SJSA1 (cell line): ENCODE measurements around the gene GPR176. TPM values are rescaled to one million over a fixed set of nuclear protein-coding genes. Genes with fewer than 3 reads are reported as not detected.
"Not testable (repeated sequence)": the region's sequence is repeated elsewhere in the genome, so short reads cannot be mapped to it uniquely, and the experiment has no call there.

Experiments used
- DNase-seq, 2 experiments: peaks; one replicate each; pipeline ENCODE4 v3.0.0-alpha.2; 2015 to 2020; ENCODE audit warnings: low spot score in 2 of 2, low read depth in 1 of 2
- H3K27ac ChIP-seq: fragments of 250-450 bp; sonication (Bioruptor Pico); 2 replicates; pipeline ENCODE4 v1.5.1; 2020; ENCODE audit warnings: mild to moderate bottlenecking, moderate library complexity
- H3K27me3 ChIP-seq: fragments of 250-450 bp; sonication (Bioruptor Pico); replicated peaks from 2 replicates; pipeline ENCODE4 v1.5.1; 2020; ENCODE audit warnings: mild to moderate bottlenecking, moderate library complexity
- H3K36me3 ChIP-seq: fragments of 250-450 bp; sonication (Bioruptor Pico); 2 replicates; pipeline ENCODE4 v1.5.1; 2020; ENCODE audit warnings: mild to moderate bottlenecking
- H3K4me1 ChIP-seq: fragments of 250-450 bp; sonication (Bioruptor Pico); replicated peaks from 2 replicates; pipeline ENCODE4 v1.6.1; 2021; ENCODE audit warnings: mild to moderate bottlenecking
- H3K4me3 ChIP-seq: fragments of 250-450 bp; sonication (Bioruptor Pico); 2 replicates; pipeline ENCODE4 v1.5.1; 2020; ENCODE audit warnings: mild to moderate bottlenecking
- H3K9me3 ChIP-seq: fragments of 250-450 bp; sonication (Bioruptor Pico); replicated peaks from 2 replicates; pipeline ENCODE4 v1.5.1; 2020; ENCODE audit warnings: mild to moderate bottlenecking
- total RNA-seq: library from RNA; depleted of rRNA; stranded (reverse); fragments of >200 nt; shearing (Covaris generic); gene quantifications from 2 replicates; pipeline ENCODE4 v1.2.3, GENCODE V29; 2014

The GPR176 gene
- total RNA-seq, 1 experiment from 2014 or later, result 117 TPM

DNA sequence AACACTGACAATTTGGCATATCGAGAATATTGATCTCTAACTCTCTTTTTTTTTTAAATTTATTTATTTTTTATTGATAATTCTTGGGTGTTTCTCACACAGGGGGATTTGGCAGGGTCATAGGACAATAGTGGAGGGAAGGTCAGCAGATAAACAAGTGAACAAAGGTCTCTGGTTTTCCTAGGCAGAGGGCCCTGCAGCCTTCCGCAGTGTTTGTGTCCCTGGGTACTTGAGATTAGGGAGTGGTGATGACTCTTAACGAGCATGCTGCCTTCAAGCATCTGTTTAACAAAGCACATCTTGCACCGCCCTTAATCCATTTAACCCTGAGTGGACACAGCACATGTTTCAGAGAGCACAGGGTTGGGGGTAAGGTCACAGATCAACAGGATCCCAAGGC is 27.0 kb downstream of the GPR176 start:
- peaks cover 11% of the 10 kb centered on the region for H3K36me3 ChIP-seq
- not testable (repeated sequence) for H3K9me3 ChIP-seq, DNase-seq, H3K27ac ChIP-seq, H3K27me3 ChIP-seq, H3K4me3 ChIP-seq, H3K4me1 ChIP-seq

GRCh38 chr15:39892418-39892817 is 27.6 kb downstream of the GPR176 start:
- Histone ChIP-seq H3K27ac (no peak overlapping the region), H3K4me1 (peaks cover 14% of the 10 kb centered on the region), H3K4me3 (no peak overlapping the region), H3K36me3 (peaks cover 11% of the 10 kb centered on the region), H3K9me3 (no peaks in the 10 kb centered on the region), H3K27me3 (no peaks in the 10 kb centered on the region)
- DNase-seq, result no peak

- no peak for DNase-seq
Observed at GRCh38 chr15:39890621-39891020, 29.4 kb downstream of the GPR176 start.

DNA sequence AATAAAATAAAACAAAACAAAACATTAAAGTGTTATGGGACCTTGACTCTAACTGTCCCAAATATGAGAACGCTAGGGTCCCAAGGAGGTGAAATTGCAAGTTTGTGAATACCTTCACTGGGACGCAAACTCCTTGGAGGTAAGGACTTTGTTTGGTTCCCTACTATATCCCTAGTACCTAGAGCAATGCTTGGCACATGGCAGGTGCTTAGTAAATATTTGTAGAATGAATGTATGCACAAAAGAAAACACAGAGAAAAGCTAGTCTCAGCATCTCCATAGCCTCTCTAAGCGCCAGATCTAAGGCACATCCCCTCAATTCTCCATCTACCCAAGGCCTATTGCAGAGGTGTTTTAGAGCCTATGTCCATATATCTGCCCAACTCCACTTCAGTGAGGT is 30.5 kb downstream of the GPR176 start:
- H3K4me3 ChIP-seq, result no peak overlapping the region
- H3K27ac ChIP-seq, result no peak overlapping the region
- DNase-seq, result no peak
- peaks cover 14% of the 10 kb centered on the region for H3K4me1 ChIP-seq
- no peaks in the 10 kb centered on the region for H3K27me3 ChIP-seq
- H3K36me3 ChIP-seq, result peaks cover 20% of the 10 kb centered on the region
- H3K9me3 ChIP-seq, result no peaks in the 10 kb centered on the region

More at GRCh38 chr15:39890621-39891020, 29.4 kb downstream of the GPR176 start:
- H3K4me1 ChIP-seq, result peaks cover 14% of the 10 kb centered on the region
- peaks cover 20% of the 10 kb centered on the region for H3K36me3 ChIP-seq
- H3K4me3 ChIP-seq, result no peak overlapping the region
- H3K9me3 ChIP-seq, result no peaks in the 10 kb centered on the region
- H3K27ac ChIP-seq, result no peak overlapping the region
- H3K27me3 ChIP-seq, result no peaks in the 10 kb centered on the region

DNA sequence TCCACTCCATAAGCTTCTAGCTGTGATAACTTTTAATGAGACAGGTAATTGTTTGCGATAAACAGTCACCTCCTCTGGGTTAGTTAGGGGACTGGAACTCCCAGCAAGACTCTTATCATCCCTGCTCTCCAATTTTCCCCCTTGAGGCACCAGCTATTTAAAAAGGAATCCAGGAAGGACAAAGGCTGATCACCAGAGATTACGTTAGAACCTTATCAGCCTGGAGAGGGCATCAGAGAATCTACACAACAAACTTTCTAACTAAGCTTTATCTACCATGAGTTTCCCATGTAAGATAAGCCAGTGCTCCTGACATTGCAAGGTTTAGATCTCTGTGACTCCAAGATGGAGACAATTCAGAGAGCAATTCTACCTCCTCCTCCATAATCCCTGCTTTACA is 31.3 kb downstream of the GPR176 start:
- Histone ChIP-seq H3K4me1 (peaks cover 14% of the 10 kb centered on the region), H3K9me3 (no peaks in the 10 kb centered on the region), H3K36me3 (peaks cover 20% of the 10 kb centered on the region), H3K27me3 (no peaks in the 10 kb centered on the region), H3K4me3 (no peak overlapping the region), H3K27ac (no peak overlapping the region)
- peak in 1 of 2 experiments; percentile 10 for DNase-seq

DNA sequence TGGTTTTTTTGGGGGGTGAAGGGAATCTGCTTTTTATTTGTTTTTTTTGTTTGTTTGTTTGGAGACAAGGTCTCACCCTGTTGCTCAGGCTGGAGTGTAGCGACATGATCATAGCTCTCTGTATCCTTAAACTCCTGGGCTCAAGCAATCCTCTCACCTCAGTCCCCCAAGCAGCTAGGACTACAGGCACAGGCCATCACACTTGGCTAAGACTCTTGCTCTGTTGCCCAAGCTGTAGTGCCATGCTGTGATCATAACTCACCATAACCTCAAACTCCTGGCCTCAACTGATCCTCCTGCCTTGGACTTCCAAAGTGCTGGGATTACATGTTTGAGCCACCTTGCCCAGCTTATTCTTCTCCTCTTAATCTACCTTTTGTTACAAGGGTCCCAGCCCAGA is 31.8 kb downstream of the GPR176 start:
- Histone ChIP-seq H3K4me1 (peaks cover 14% of the 10 kb centered on the region), H3K27me3 (no peaks in the 10 kb centered on the region), H3K9me3 (no peaks in the 10 kb centered on the region), H3K27ac (peak overlapping the region; percentile 8; the same call in 1 of the 2 replicates), H3K36me3 (peaks cover 20% of the 10 kb centered on the region), H3K4me3 (no peak overlapping the region)
- DNase-seq, result no peak

DNA sequence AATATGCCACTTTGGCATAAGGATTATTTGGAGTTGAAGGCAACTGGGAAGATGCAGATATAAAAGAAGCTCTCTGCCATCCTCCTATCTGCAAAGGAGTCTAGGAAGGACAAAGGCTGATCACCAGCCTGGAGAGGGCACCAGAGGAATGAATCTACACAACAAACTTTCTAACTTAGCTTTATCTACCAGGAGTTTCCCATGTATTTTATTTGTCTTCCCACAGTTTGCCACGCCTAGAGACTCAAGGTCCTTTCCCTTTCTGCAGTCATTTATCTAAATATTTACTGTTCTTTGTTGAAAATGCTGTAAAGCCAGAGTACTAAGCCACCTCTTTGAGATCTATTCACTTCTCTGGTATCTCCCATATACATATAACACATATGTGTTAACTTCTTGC is 32.2 kb downstream of the GPR176 start:
- peak overlapping the region; percentile 8; the same call in 1 of the 2 replicates for H3K27ac ChIP-seq
- peaks cover 20% of the 10 kb centered on the region for H3K36me3 ChIP-seq
- no peaks in the 10 kb centered on the region for H3K27me3 ChIP-seq
- no peaks in the 10 kb centered on the region for H3K9me3 ChIP-seq
- DNase-seq, result peak; percentile 50 to 77
- peaks cover 14% of the 10 kb centered on the region for H3K4me1 ChIP-seq
- no peak overlapping the region for H3K4me3 ChIP-seq

- DNase-seq, result no peak
- H3K4me1 ChIP-seq, result peaks cover 14% of the 10 kb centered on the region
- H3K9me3 ChIP-seq, result no peaks in the 10 kb centered on the region
- H3K27me3 ChIP-seq, result no peaks in the 10 kb centered on the region
- H3K36me3 ChIP-seq, result peaks cover 17% of the 10 kb centered on the region
- no peak overlapping the region for H3K4me3 ChIP-seq
- no peak overlapping the region for H3K27ac ChIP-seq
Observed at GRCh38 chr15:39887211-39887610, 32.9 kb downstream of the GPR176 start.

DNA sequence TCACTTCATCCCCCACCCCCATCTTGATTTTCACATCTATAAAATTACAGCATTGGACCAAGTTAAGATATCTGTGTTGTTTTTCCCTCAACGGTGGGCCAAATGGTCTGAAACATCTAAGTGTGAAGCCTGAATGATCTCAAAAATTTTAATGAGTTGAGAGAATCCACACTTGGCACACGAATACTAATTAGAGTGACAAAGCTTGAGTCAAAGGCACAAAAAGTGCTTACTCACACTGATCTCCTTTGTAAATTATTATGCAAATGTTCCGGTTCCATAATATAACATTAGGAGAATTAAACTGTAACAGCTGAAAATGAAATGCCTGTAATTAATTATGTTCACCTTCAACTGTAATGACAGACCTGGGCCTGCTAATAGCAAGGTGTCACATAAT is 33.6 kb downstream of the GPR176 start:
- Histone ChIP-seq H3K4me3 (no peak overlapping the region), H3K9me3 (no peaks in the 10 kb centered on the region), H3K4me1 (peaks cover 14% of the 10 kb centered on the region), H3K27me3 (no peaks in the 10 kb centered on the region), H3K27ac (no peak overlapping the region), H3K36me3 (peaks cover 13% of the 10 kb centered on the region)
- no peak for DNase-seq

DNA sequence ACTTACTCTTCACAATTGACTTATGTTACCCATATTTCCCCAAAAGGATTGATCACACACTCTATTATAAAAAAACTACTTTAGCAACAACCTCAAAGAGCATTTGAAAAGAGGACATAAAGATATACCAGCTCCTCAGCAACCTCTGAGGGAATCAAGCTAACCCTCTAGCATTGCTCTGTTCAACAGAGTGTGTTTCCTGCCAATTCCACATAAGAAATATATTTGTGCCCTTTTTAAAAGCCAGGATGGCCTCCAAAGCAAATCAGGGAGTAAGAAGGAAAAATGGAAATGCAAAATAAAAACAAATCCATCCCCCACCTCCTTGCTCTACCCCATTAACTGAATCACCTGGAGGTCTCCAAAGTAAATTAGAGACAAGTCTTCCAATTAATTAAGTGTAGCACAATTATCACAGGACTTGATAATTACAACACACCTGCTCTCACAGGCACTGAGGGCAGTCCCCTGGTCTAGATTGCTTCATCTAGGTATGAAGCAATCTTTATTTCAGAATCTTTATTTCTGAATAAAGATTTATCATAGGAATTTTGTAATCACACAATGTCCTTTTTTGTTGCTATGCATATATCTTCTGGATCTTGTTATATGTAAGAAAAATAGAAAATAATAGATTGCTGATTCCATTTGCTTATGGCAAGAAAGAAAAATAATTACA is 34.8 kb downstream of the GPR176 start:
- H3K27me3 ChIP-seq, result no peaks in the 10 kb centered on the region
- peaks cover 9% of the 10 kb centered on the region for H3K36me3 ChIP-seq
- H3K27ac ChIP-seq, result no peak overlapping the region
- H3K4me1 ChIP-seq, result peaks cover 14% of the 10 kb centered on the region
- no peaks in the 10 kb centered on the region for H3K9me3 ChIP-seq
- H3K4me3 ChIP-seq, result no peak overlapping the region
- DNase-seq, result no peak

- Histone ChIP-seq H3K4me3 (no peak overlapping the region), H3K4me1 (peaks cover 14% of the 10 kb centered on the region)
Observed at GRCh38 chr15:39884351-39884750, 35.7 kb downstream of the GPR176 start.

DNA sequence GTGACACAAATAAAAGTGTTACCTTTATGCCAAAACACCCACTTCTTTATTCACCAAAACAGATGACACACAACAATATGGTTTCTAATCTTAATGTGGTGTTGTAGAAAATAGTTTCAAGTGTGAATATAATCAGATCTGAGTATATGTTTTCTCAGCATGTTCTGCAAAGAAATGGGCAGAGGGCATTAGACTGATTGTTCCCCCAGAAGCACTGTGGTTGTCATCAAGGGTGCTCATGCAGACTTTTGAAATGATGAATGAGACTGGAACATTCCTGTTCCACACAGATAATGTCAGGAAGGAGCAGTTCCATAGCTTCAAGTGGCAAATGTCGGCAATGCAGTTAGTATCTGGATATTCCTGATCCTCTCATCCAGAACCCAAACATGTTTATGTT is 37.5 kb downstream of the GPR176 start:
- peaks cover 14% of the 10 kb centered on the region for H3K4me1 ChIP-seq
- no peak overlapping the region for H3K4me3 ChIP-seq
- no peaks in the 10 kb centered on the region for H3K27me3 ChIP-seq
- no peaks in the 10 kb centered on the region for H3K9me3 ChIP-seq
- no peak for DNase-seq
- no peak overlapping the region for H3K27ac ChIP-seq
- peaks cover 16% of the 10 kb centered on the region for H3K36me3 ChIP-seq

More at GRCh38 chr15:39884351-39884750, 35.7 kb downstream of the GPR176 start:
- Histone ChIP-seq H3K27ac (no peak overlapping the region), H3K9me3 (no peaks in the 10 kb centered on the region), H3K27me3 (no peaks in the 10 kb centered on the region), H3K36me3 (peaks cover 9% of the 10 kb centered on the region)
- no peak for DNase-seq

- H3K27me3 ChIP-seq, result no peaks in the 10 kb centered on the region
- no peak for DNase-seq
- no peak overlapping the region for H3K27ac ChIP-seq
- peaks cover 12% of the 10 kb centered on the region for H3K36me3 ChIP-seq
- H3K4me3 ChIP-seq, result no peak overlapping the region
- no peaks in the 10 kb centered on the region for H3K9me3 ChIP-seq
- H3K4me1 ChIP-seq, result peaks cover 17% of the 10 kb centered on the region
Observed at GRCh38 chr15:39881790-39882189, 38.3 kb downstream of the GPR176 start.

DNA sequence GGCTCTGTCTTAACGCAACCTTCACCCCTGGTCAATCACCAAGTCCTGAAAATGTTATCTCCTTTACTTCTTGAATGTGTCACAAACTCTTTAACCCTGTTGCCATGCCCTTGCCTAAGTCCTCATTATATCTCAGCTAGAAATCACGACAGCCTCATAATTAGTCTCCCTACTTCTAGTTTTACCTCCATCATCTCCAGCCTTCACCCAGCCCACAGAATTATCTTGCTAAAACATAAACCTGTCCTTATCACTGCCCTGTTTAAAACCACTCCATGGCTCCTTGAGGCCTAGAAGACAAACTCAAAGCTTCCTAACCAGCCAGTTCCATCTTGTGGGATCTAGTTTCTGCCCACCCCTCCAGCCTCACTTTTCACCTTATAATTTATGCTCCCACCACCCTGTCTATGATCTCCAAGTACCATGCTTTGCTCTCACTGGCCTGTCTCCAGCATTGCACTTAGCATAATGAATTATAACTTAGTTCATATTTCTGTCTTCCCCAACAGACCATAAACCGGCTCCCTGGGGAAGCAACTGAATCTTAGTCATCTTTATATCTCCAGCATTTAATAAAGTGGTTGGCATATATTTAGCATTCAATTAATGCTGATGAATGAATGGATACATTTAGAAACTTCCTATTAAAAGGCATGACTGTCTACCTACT is 39.2 kb downstream of the GPR176 start:
- peaks cover 17% of the 10 kb centered on the region for H3K4me1 ChIP-seq
- no peak overlapping the region for H3K4me3 ChIP-seq
- no peak overlapping the region for H3K27ac ChIP-seq
- H3K27me3 ChIP-seq, result no peaks in the 10 kb centered on the region
- no peaks in the 10 kb centered on the region for H3K9me3 ChIP-seq
- no peak for DNase-seq
- 0 out of 2 replicates have a peak, but pooled peaks cover 7% of the 10 kb centered on the region for H3K36me3 ChIP-seq
